Esophagus muscularis mucosa (tissue), 3 donors: ENCODE measurements around the gene DPYD.

Experiments
- POLR2AphosphoS5 ChIP-seq, 2 donors: sonication (generic); formaldehyde crosslinking; IDR thresholded peaks; one replicate each; pipeline ENCODE4 v1.6.1; 2017; ENCODE audit warnings: antibody characterized with exemption in 2 of 2
- TF ChIP-seq, protein P1 (sequence below), 3 experiments: fragments of 200-600 bp in 2 of 3; fragments of 450-650 bp in 1 of 3; sonication (generic) in 2 of 3; IDR thresholded peaks; one replicate each; pipeline ENCODE4 v1.5.1; 2017 to 2019; ENCODE audit warnings: antibody characterized with exemption in 3 of 3, mild to moderate bottlenecking in 2 of 3, moderate library complexity in 1 of 3

DNA sequence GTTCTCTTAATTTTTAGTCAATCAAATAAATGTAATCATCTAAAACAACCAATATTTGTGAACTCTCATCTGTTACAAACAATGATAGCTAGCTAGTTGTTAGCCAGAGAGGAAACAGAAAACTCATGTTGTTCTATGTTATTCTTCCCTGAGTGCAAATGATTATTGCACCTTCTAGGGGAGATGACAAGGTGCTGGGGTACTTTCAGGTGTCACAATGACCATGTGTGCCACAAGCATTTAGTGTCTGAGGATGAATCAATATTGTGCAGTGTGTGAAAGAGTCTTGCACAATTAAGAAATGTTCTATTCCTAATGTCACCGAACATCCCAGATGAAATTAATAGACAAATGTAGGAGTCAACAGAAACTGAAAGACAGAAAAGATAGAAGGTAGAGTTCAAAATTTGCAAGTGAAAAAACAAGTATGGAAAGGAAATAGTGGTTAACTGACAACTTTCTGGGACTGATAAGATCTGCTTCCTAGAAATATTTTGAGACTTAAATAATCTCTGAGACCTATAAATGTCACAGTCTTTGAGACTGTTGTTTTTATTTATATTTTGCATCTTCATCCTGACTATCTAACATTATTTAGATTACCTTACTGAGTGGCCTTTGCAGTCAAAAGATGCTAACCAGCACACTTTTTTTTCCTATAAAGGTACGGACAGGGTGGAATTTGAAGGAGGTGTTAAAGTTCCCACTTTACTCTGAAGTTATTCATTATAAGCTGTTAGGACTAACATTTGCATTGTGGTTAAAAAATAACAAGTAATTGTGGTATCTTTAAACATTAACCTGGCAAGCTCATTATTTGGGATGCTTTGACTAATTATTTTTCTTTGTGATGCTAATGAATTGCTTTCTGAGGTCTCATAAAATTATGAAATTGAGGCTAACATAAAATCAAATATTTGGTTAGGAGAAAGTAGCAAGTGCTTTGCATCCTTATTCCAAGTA is 21.6 kb upstream of the DPYD start:
- TF ChIP-seq, protein P1, sequence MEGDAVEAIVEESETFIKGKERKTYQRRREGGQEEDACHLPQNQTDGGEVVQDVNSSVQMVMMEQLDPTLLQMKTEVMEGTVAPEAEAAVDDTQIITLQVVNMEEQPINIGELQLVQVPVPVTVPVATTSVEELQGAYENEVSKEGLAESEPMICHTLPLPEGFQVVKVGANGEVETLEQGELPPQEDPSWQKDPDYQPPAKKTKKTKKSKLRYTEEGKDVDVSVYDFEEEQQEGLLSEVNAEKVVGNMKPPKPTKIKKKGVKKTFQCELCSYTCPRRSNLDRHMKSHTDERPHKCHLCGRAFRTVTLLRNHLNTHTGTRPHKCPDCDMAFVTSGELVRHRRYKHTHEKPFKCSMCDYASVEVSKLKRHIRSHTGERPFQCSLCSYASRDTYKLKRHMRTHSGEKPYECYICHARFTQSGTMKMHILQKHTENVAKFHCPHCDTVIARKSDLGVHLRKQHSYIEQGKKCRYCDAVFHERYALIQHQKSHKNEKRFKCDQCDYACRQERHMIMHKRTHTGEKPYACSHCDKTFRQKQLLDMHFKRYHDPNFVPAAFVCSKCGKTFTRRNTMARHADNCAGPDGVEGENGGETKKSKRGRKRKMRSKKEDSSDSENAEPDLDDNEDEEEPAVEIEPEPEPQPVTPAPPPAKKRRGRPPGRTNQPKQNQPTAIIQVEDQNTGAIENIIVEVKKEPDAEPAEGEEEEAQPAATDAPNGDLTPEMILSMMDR (IDR thresholded peaks at IDR 0.05): no peak
- no peak for TF ChIP-seq POLR2AphosphoS5 (IDR thresholded peaks at IDR 0.05)
